ENCODE results near the gene GAK. TPM values are rescaled to one million over a fixed set of nuclear protein-coding genes. Genes with fewer than 3 reads are reported as not detected.

Gene GAK
- total RNA-seq, 1 donor, result 44.0 TPM

GRCh38 chr4:804804-805203, 127.3 kb downstream of the GAK start:
- no peak overlapping the region for H3K4me3 ChIP-seq (ENCODE audit: low read depth, low read length)
- no peak for TF ChIP-seq CTCF (IDR thresholded peaks at IDR 0.05; ENCODE audit: insufficient read depth, low read depth, low read length)
- DNase-seq (ENCODE audit: low read depth), result no peak

- no peak for TF ChIP-seq CTCF (IDR thresholded peaks at IDR 0.05; ENCODE audit: insufficient read depth, low read depth, low read length)
- DNase-seq (ENCODE audit: low read depth), result no peak
- H3K4me3 ChIP-seq (ENCODE audit: low read depth, low read length), result no peak overlapping the region
These were observed 128.2 kb downstream of the GAK start for GRCh38 chr4:803884-804283.

GRCh38 chr4:801436-802124, 130.5 kb downstream of the GAK start:
- DNase-seq (ENCODE audit: low read depth), result no peak
- no peak for TF ChIP-seq CTCF (IDR thresholded peaks at IDR 0.05; ENCODE audit: insufficient read depth, low read depth, low read length)
- H3K4me3 ChIP-seq (ENCODE audit: low read depth, low read length), result no peak overlapping the region

Other genes starting within 250 kb of the GAK start
- 3.9 and 7.1 TPM in 2 replicates for gene SLC49A3, start 243.2 kb downstream of the GAK start, total RNA-seq
- gene PCGF3, start 226.5 kb downstream of the GAK start, total RNA-seq, result 36.7 and 40.6 TPM in 2 replicates
- not detected in 2 replicates for gene CPLX1, start 106.2 kb downstream of the GAK start, total RNA-seq
- gene TMEM175, start 144 bp upstream of the GAK start, total RNA-seq, result 8.2 and 10.3 TPM in 2 replicates
- gene DGKQ, start 41.3 kb upstream of the GAK start, total RNA-seq, result 11.2 and 13.2 TPM in 2 replicates
- gene IDUA, start 54.7 kb upstream of the GAK start, total RNA-seq, result 10.4 and 19.3 TPM in 2 replicates
- gene SLC26A1, start 61.1 kb upstream of the GAK start, total RNA-seq, result under 0.01 and 0.32 TPM in 2 replicates
- 8.1 and 8.6 TPM in 2 replicates for gene FGFRL1, start 79.3 kb upstream of the GAK start, total RNA-seq
- 2.9 and 3.0 TPM in 2 replicates for gene RNF212, start 181.2 kb upstream of the GAK start, total RNA-seq
- 197 and 601 TPM in 2 replicates for gene SPON2, start 240.3 kb upstream of the GAK start, total RNA-seq

Measured in fibroblast of villous mesenchyme (primary cell).